Kidney (tissue), 14 donors: Measurements from ENCODE around the gene RNF44. TPM values are rescaled to one million over a fixed set of nuclear protein-coding genes. Genes with fewer than 3 reads are reported as not detected.
A peak's percentile ranks its signal among the peaks of the same experiment; 100 is the strongest.

ENCODE experiments used
- DNase-seq, 5 donors: peaks; one replicate each; pipeline ENCODE4 v3.0.0-alpha.2; 2013 to 2020
- FAIRE-seq: peaks from 2 replicates; lab custom pipeline; 2012; peaks lifted over from hg19 to GRCh38; lab: Jason Lieb, UNC
- H3K27ac ChIP-seq, 2 donors: one replicate each; pipeline ENCODE4 v1.7.0; 2013; ENCODE audit warnings: low read depth in 2 of 2, low read length in 2 of 2, inconsistent platforms in 1 of 2
- H3K27me3 ChIP-seq: one replicate; pipeline ENCODE4 v1.7.1; 2013; ENCODE audit warnings: low read length, inconsistent platforms; ENCODE audit not compliant: control insufficient read depth, insufficient read depth
- H3K36me3 ChIP-seq, 3 donors: one replicate each; pipeline versions ENCODE4 v1.7.0 to v1.7.1; 2013; ENCODE audit warnings: low read length in 3 of 3, control low read depth in 1 of 3, inconsistent platforms in 1 of 3; ENCODE audit not compliant: insufficient read depth in 3 of 3, control insufficient read depth in 2 of 3
- H3K4me1 ChIP-seq, 3 donors: one replicate each; pipeline versions ENCODE4 v1.7.0 to v1.7.1; 2013; ENCODE audit warnings: low read length in 3 of 3, inconsistent platforms in 1 of 3, low read depth in 1 of 3; ENCODE audit not compliant: control insufficient read depth in 2 of 3, insufficient read depth in 2 of 3
- H3K4me3 ChIP-seq, 3 donors: one replicate each; pipeline versions ENCODE4 v1.7.0 to v1.8.1; 2013; ENCODE audit warnings: low read length in 3 of 3, control low read depth in 1 of 3, inconsistent platforms in 1 of 3
- H3K9ac ChIP-seq, 3 donors: one replicate each; pipeline versions ENCODE4 v1.7.0 to v1.7.1; 2013; ENCODE audit warnings: low read length in 3 of 3, control low read depth in 1 of 3, inconsistent platforms in 1 of 3
- H3K9me3 ChIP-seq, 3 donors: one replicate each; pipeline versions ENCODE4 v1.7.0 to v1.7.1; 2013; ENCODE audit warnings: low read length in 3 of 3, control low read depth in 1 of 3, inconsistent platforms in 1 of 3; ENCODE audit not compliant: control insufficient read depth in 2 of 3, insufficient read depth in 1 of 3
- CTCF ChIP-seq: IDR thresholded peaks from 3 replicates; pipeline ENCODE4 v1.5.1; 2012; ENCODE audit warnings: mild to moderate bottlenecking, moderate library complexity, borderline replicate concordance; ENCODE audit not compliant: insufficient read depth; ENCODE audit errors: extremely low read depth
- intact Hi-C: fragments of 100-400 bp; cut with DNase I; formaldehyde crosslinking; loops from one replicate; pipeline ENCODE4 v1.11.1; 2022
- polyA plus RNA-seq: library from polyadenylated mRNA; stranded (reverse); fragments of 350-450 nt; fragmentation: Illumina TruSeq; extraction: RNeasy Lipid Tissue Mini Kit (QIAGEN cat#74804); gene quantifications from one replicate; pipeline ENCODE4 v1.2.3, GENCODE V29; 2014; ENCODE audit warnings: low read depth, low replicate concordance; ENCODE audit not compliant: insufficient read depth
- total RNA-seq: library from RNA; stranded (reverse); fragmentation: NEBNext Ultra II Directional; extraction: Animal tissue kit (Norgen Biotek cat#: 25700); gene quantifications from one replicate; pipeline ENCODE4 v1.2.1, GENCODE V29; 2021
- donor health status: control.
- donor health status: control.
- donor health status: control.
- donor health status: control.
- donor health status: control.
- donor health status: DM: yes; HTN: yes; CAD: no.
- donor health status: Normal renal cell carcinoma (clear cell type).

The RNF44 gene
- total and polyA plus RNA-seq, 2 donors from 2014 or later = 12.5 to 61.8 TPM

DNA sequence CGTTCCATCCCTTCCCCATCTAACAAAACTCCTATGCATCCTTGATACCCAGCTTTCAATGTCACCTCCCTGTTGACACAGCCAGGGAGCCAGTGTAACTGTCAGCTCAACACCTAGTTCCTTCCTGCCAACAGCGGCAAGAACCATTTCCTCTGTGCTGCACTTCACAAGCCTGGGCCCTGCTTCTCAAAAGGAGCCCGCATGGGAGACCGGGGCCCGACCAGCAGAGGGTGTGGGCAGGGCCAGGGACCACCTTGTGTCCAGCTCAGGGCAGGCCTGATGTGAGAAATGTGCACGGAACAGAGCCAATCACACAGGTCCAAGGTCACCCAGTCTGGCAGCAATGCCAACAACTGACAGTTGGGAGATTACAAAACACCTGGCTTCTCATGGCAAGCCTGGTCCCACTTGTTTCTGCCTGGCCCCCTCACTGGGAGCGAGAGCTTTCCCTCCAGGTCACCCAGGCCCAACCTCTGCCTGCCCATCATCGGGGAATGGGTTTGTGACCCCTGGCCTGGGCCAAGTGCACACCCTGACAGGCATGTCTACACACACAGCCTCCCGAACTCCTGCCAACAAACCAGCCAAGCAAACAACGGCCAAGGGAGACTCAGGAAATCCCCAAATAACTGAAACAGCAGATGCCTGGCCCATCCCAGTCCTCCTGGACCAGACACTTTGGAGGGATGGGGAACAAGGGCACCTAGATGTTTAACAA lies 3.1 kb downstream of the RNF44 start:
- intact Hi-C loops = no loop called here
- H3K27ac ChIP-seq = peak overlapping the region in 1 of 2 donors; percentile 59
- DNase-seq = peak in 1 of 5 donors; percentile 74
- peak overlapping the region in 2 of 3 donors; percentile 18 to 99 for H3K4me3 ChIP-seq
- peaks cover 2 to 30% (median 13%) of the 10 kb centered on the region in 3 donors for H3K4me1 ChIP-seq
- peaks cover 0 to 17% (median 7%) of the 10 kb centered on the region in 3 donors for H3K36me3 ChIP-seq
- peak overlapping the region in 1 of 3 donors; percentile 31 for H3K9ac ChIP-seq
- no peak for FAIRE-seq
- H3K9me3 ChIP-seq = no peaks in the 10 kb centered on the region
- H3K27me3 ChIP-seq = no peaks in the 10 kb centered on the region
- no peak for TF ChIP-seq CTCF

- H3K27me3 ChIP-seq = no peaks in the 10 kb centered on the region
- DNase-seq = peak in 4 of 5 donors; percentile 33 to 75 (median 52)
- peaks cover 0 to 23% (median 9%) of the 10 kb centered on the region in 3 donors for H3K36me3 ChIP-seq
- peak overlapping the region in 1 of 3 donors; percentile 31 for H3K9ac ChIP-seq
- no peak for TF ChIP-seq CTCF
- intact Hi-C loops = no loop called here
- peaks cover 2 to 30% (median 13%) of the 10 kb centered on the region in 3 donors for H3K4me1 ChIP-seq
- peak overlapping the region in 2 of 3 donors; percentile 9 to 18 for H3K4me3 ChIP-seq
- H3K27ac ChIP-seq = peak overlapping the region in 1 of 2 donors; percentile 59
- FAIRE-seq = no peak
- H3K9me3 ChIP-seq = no peaks in the 10 kb centered on the region
These were observed 3.8 kb downstream of the RNF44 start for GRCh38 chr5:176533390-176533789.

DNA sequence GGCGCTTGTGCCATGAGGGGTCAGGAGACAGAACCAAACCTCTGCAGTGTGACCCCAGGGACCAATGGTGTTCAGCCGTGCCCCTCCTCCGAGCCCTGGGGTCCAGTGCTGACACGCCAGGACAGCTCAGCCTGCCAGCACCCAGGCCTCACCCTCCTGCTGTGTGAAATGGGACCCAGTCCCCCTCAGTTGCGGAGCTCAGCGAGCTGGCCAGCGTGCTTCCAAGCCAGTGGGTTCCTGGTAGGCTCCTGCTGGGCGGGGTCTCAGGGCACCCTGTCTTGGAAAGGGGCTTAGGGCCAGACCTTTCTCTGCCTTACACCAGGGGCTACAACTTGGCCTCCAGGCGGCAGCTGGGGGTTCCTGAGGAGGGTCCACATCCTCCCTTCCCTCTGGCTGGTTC lies 4.4 kb downstream of the RNF44 start:
- intact Hi-C loops = no loop called here

More for the DNA sequence above, 4.4 kb downstream of the RNF44 start:
- Histone ChIP-seq H3K27ac (peak overlapping the region in 1 of 2 donors; percentile 21), H3K9ac (no peak overlapping the region), H3K4me3 (no peak overlapping the region), H3K4me1 (peaks cover 2 to 30% (median 13%) of the 10 kb centered on the region in 3 donors), H3K27me3 (no peaks in the 10 kb centered on the region), H3K9me3 (no peaks in the 10 kb centered on the region), H3K36me3 (peaks cover 0 to 27% (median 12%) of the 10 kb centered on the region in 3 donors)
- FAIRE-seq = no peak
- DNase-seq = no peak
- TF ChIP-seq CTCF = no peak
